Right atrium auricular region (tissue), 2 donors: ENCODE data around the gene BOD1. TPM values are rescaled to one million over a fixed set of nuclear protein-coding genes. Genes with fewer than 3 reads are reported as not detected.

Source experiments
- DNase-seq: peaks from one replicate; pipeline ENCODE4 v3.0.0-alpha.2; 2019; ENCODE audit warnings: low spot score
- H3K27ac ChIP-seq, 2 donors: fragments of 200-600 bp; sonication (generic); 1 replicate in 1 of 2; 2 replicates in 1 of 2; pipeline ENCODE4 v1.5.1; 2016 to 2019
- H3K27me3 ChIP-seq, 2 donors: fragments of 200-600 bp; sonication (generic); one replicate each; pipeline versions ENCODE4 v1.5.1 to v1.6.0; 2017 to 2019
- H3K36me3 ChIP-seq: fragments of 200-600 bp; sonication (generic); one replicate; pipeline ENCODE4 v1.5.1; 2016
- H3K4me1 ChIP-seq, 2 donors: fragments of 200-600 bp; sonication (generic); one replicate each; pipeline versions ENCODE4 v1.5.1 to v1.6.0; 2017 to 2019
- H3K4me3 ChIP-seq, 2 donors: fragments of 200-600 bp; sonication (generic); 1 replicate in 1 of 2; 2 replicates in 1 of 2; pipeline ENCODE4 v1.5.1; 2017 to 2019; ENCODE audit warnings: mild to moderate bottlenecking in 1 of 2, moderate library complexity in 1 of 2
- H3K9me3 ChIP-seq, 2 donors: fragments of 200-600 bp; sonication (generic); one replicate each; pipeline ENCODE4 v1.5.1; 2019
- total RNA-seq, 2 donors: library from RNA; depleted of rRNA; stranded (reverse); fragments of >200 nt; gene quantifications; one replicate each; pipeline ENCODE4 v1.1.0, GENCODE V29; 2016
- TF ChIP-seq, protein P1 (sequence below), 2 donors: fragments of 200-600 bp; sonication (generic); IDR thresholded peaks; one replicate each; pipeline ENCODE4 v1.5.1; 2019; ENCODE audit warnings: antibody characterized with exemption in 2 of 2

Gene BOD1
- total RNA-seq, 2 donors from 2014 or later = 36.9 to 43.2 TPM

- H3K4me1 ChIP-seq = peaks cover 0 to 42% of the 10 kb centered on the region in 2 donors
- H3K36me3 ChIP-seq = peaks cover 10% of the 10 kb centered on the region
Observed at GRCh38 chr5:173612948-173613347, 3.5 kb downstream of the BOD1 start.

DNA sequence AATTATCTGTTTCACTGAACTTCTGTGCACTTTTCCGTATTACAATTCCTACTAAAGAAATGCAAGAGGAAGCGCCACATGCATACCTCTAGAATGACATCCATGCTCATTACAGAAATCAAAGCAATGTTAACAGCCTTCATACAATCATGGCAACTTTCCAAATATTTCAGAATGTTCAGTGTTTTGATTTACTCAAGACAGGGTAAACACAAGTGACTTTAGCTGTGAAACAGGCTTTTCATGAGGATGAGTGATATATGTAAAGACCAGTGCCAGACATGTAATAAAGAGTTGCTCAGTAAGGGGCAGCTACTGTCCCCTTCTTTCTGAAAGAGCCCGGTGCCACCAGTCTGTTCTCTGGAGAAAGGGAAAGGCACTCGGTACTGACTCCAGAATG lies 4.7 kb downstream of the BOD1 start:
- TF ChIP-seq, protein P1, sequence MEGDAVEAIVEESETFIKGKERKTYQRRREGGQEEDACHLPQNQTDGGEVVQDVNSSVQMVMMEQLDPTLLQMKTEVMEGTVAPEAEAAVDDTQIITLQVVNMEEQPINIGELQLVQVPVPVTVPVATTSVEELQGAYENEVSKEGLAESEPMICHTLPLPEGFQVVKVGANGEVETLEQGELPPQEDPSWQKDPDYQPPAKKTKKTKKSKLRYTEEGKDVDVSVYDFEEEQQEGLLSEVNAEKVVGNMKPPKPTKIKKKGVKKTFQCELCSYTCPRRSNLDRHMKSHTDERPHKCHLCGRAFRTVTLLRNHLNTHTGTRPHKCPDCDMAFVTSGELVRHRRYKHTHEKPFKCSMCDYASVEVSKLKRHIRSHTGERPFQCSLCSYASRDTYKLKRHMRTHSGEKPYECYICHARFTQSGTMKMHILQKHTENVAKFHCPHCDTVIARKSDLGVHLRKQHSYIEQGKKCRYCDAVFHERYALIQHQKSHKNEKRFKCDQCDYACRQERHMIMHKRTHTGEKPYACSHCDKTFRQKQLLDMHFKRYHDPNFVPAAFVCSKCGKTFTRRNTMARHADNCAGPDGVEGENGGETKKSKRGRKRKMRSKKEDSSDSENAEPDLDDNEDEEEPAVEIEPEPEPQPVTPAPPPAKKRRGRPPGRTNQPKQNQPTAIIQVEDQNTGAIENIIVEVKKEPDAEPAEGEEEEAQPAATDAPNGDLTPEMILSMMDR (IDR thresholded peaks at IDR 0.05) = no peak
- no peaks in the 10 kb centered on the region for H3K27me3 ChIP-seq
- no peaks in the 10 kb centered on the region for H3K9me3 ChIP-seq
- peaks cover 0 to 34% of the 10 kb centered on the region in 2 donors for H3K4me1 ChIP-seq
- no peak overlapping the region for H3K27ac ChIP-seq
- no peak overlapping the region for H3K4me3 ChIP-seq
- no peak for DNase-seq
- peaks cover 23% of the 10 kb centered on the region for H3K36me3 ChIP-seq

More at GRCh38 chr5:173612948-173613347, 3.5 kb downstream of the BOD1 start:
- no peak overlapping the region for H3K4me3 ChIP-seq
- H3K27me3 ChIP-seq = no peaks in the 10 kb centered on the region
- no peaks in the 10 kb centered on the region for H3K9me3 ChIP-seq
- no peak overlapping the region for H3K27ac ChIP-seq
- TF ChIP-seq, protein P1 (IDR thresholded peaks at IDR 0.05) = no peak
- DNase-seq = no peak

DNA sequence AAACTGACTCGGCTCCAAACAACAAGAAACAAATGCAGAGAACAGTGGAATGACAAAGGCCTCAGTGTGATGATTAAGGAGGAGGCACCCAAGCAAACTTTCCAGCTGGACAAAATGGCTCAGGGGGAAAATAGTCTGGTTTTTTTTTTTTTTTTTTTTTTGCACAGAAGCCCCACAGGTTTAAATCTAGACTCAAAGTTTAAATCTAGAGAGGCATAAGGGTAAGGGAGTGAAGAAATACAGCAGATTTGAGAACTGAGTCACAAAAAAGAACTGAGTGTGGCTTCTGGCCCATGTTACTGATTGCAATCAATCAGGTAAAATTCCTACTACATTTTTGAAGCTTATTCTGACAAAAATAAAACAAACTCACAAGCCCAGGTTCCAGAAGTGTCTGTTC lies 12.3 kb downstream of the BOD1 start:
- no peak for DNase-seq
- peaks cover 0 to 13% of the 10 kb centered on the region in 2 donors for H3K4me1 ChIP-seq
- no peak overlapping the region for H3K4me3 ChIP-seq
- no peaks in the 10 kb centered on the region for H3K9me3 ChIP-seq
- H3K27ac ChIP-seq = no peak overlapping the region
- no peaks in the 10 kb centered on the region for H3K27me3 ChIP-seq
- H3K36me3 ChIP-seq = peaks cover 26% of the 10 kb centered on the region
- TF ChIP-seq, protein P1 (IDR thresholded peaks at IDR 0.05) = no peak

DNA sequence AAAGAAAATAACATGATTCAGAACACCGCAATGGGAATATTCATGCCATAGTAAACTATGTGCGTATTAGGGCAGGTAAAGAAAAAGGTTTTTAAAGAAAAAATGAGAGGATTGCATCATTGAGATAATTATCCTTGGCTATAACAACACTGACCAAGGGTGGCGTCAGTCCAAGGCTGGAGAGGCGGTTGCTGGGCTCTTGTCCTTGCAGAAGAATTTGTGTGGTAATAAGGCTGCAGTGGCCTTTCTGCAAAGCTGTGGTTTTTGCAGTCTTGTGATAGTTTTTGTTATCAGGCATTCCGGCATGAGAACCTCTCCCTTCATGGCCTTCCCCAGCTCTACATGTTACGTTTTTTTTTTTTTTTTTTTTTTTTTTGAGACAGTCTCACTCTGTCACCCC lies 14.0 kb downstream of the BOD1 start:
- H3K36me3 ChIP-seq = peaks cover 19% of the 10 kb centered on the region
- TF ChIP-seq, protein P1 (IDR thresholded peaks at IDR 0.05) = no peak
- peak; percentile 71 for DNase-seq

GRCh38 chr5:173598686-173599085 lies 17.8 kb downstream of the BOD1 start:
- TF ChIP-seq, protein P1 (IDR thresholded peaks at IDR 0.05) = no peak
- no peaks in the 10 kb centered on the region for H3K36me3 ChIP-seq
- no peak for DNase-seq
- H3K27ac ChIP-seq = no peak overlapping the region
- no peaks in the 10 kb centered on the region for H3K27me3 ChIP-seq
- H3K4me1 ChIP-seq = peaks cover 0 to 13% of the 10 kb centered on the region in 2 donors
- no peaks in the 10 kb centered on the region for H3K9me3 ChIP-seq
- no peak overlapping the region for H3K4me3 ChIP-seq

More for the DNA sequence above, 14.0 kb downstream of the BOD1 start:
- H3K27me3 ChIP-seq = no peaks in the 10 kb centered on the region
- H3K9me3 ChIP-seq = no peaks in the 10 kb centered on the region
- H3K27ac ChIP-seq = no peak overlapping the region
- no peak overlapping the region for H3K4me3 ChIP-seq
- peaks cover 0 to 13% of the 10 kb centered on the region in 2 donors for H3K4me1 ChIP-seq

GRCh38 chr5:173597304-173597703 lies 19.1 kb downstream of the BOD1 start:
- Histone ChIP-seq H3K9me3 (peaks cover 3 to 9% of the 10 kb centered on the region in 2 donors), H3K4me1 (peaks cover 0 to 6% of the 10 kb centered on the region in 2 donors), H3K27me3 (no peaks in the 10 kb centered on the region), H3K4me3 (no peak overlapping the region), H3K27ac (no peak overlapping the region), H3K36me3 (no peaks in the 10 kb centered on the region)
- DNase-seq = no peak
- TF ChIP-seq, protein P1 (IDR thresholded peaks at IDR 0.05) = no peak
